Keratinocyte (primary cell): ENCODE data around the gene RAD9A. TPM values are rescaled to one million over a fixed set of nuclear protein-coding genes. Genes with fewer than 3 reads are reported as not detected.

Source experiments
- DNase-seq: peaks from one replicate; pipeline ENCODE4 v3.0.0-alpha.2; 2011; ENCODE audit warnings: low read depth, missing footprints, low spot score
- FAIRE-seq: peaks from 2 replicates; lab custom pipeline; 2011; peaks lifted over from hg19 to GRCh38; lab: Jason Lieb, UNC
- H2AFZ ChIP-seq: 2 replicates; pipeline ENCODE4 v1.6.0; 2012; ENCODE audit warnings: low read length, control low read depth, inconsistent platforms; ENCODE audit not compliant: control insufficient read depth
- H3K27ac ChIP-seq: 2 replicates; pipeline ENCODE4 v1.5.1; 2011; ENCODE audit warnings: low read length; ENCODE audit not compliant: control insufficient read depth, insufficient read depth
- H3K27me3 ChIP-seq: 3 replicates; pipeline ENCODE4 v1.6.0; 2011; ENCODE audit warnings: low read length; ENCODE audit not compliant: control insufficient read depth, insufficient read depth; ENCODE audit errors: extremely low read depth
- H3K36me3 ChIP-seq, 2 experiments: 2 replicates in 1 of 2; 3 replicates in 1 of 2; pipeline ENCODE4 v1.5.1; 2011; ENCODE audit warnings: low read length in 2 of 2, mild to moderate bottlenecking in 1 of 2; ENCODE audit not compliant: control insufficient read depth in 2 of 2, insufficient read depth in 2 of 2; ENCODE audit errors: extremely low read depth in 1 of 2
- H3K4me1 ChIP-seq: 3 replicates; pipeline ENCODE4 v1.5.1; 2011; ENCODE audit warnings: low read length; ENCODE audit not compliant: control insufficient read depth, insufficient read depth; ENCODE audit errors: extremely low read depth
- H3K4me2 ChIP-seq: 3 replicates; pipeline ENCODE4 v1.6.0; 2011; ENCODE audit warnings: low read depth, low read length; ENCODE audit not compliant: control insufficient read depth, insufficient read depth; ENCODE audit errors: extremely low read depth
- H3K4me3 ChIP-seq, 3 experiments: fragments of 200-600 bp in 1 of 3; sonication (generic) in 1 of 3; 2 replicates in 2 of 3; 3 replicates in 1 of 3; pipeline ENCODE4 v1.5.1; 2011 to 2016; ENCODE audit warnings: low read length in 3 of 3, mild to moderate bottlenecking in 3 of 3, control low read depth in 2 of 3, inconsistent platforms in 1 of 3, low read depth in 1 of 3, mixed read lengths in 1 of 3, mixed run types in 1 of 3, moderate library complexity in 1 of 3; ENCODE audit not compliant: control insufficient read depth in 2 of 3, insufficient read depth in 2 of 3; ENCODE audit errors: extremely low read depth in 1 of 3
- H3K79me2 ChIP-seq: 2 replicates; pipeline ENCODE4 v1.6.0; 2012; ENCODE audit warnings: low read length; ENCODE audit not compliant: control insufficient read depth, insufficient read depth
- H3K9ac ChIP-seq: 3 replicates; pipeline ENCODE4 v1.6.0; 2011; ENCODE audit warnings: low read length; ENCODE audit not compliant: control insufficient read depth, insufficient read depth; ENCODE audit errors: extremely low read depth
- H3K9me1 ChIP-seq: 3 replicates; pipeline ENCODE4 v1.6.0; 2011; ENCODE audit warnings: low read length; ENCODE audit not compliant: control insufficient read depth, insufficient read depth; ENCODE audit errors: extremely low read depth
- H3K9me3 ChIP-seq: 2 replicates; pipeline ENCODE4 v1.5.1; 2012; ENCODE audit warnings: low read depth, low read length; ENCODE audit not compliant: control insufficient read depth
- H4K20me1 ChIP-seq: 3 replicates; pipeline ENCODE4 v1.6.0; 2011; ENCODE audit warnings: low read length; ENCODE audit not compliant: control insufficient read depth, insufficient read depth; ENCODE audit errors: extremely low read depth
- EZH2 ChIP-seq: IDR thresholded peaks from one replicate; pipeline ENCODE4 v1.6.1; 2012; ENCODE audit warnings: inconsistent platforms, mild to moderate bottlenecking, low read length, moderate library complexity
- dilution Hi-C: fragments of 300-500 bp; cut with MboI; formaldehyde crosslinking; loops from one replicate; pipeline ENCODE4 v1.7.0; 2020; ENCODE audit warnings: low sequenced_read_pairs; ENCODE audit not compliant: extremely low pct_ligation_motif_present
- polyA plus RNA-seq, 5 experiments: library from polyadenylated mRNA; depleted of rRNA in 3 of 5; stranded (reverse) in 3 of 5; stranded (forward) in 1 of 5; unstranded in 1 of 5; fragments of >200 nt; gene quantifications; 1 replicate in 1 of 5; 2 replicates in 3 of 5; 3 replicates in 1 of 5; pipeline versions ENCODE4 v1.2.1 to v1.2.3, GENCODE V29; 2011 to 2012; ENCODE audit warnings: missing spikeins in 2 of 5, low read depth in 1 of 5, low replicate concordance in 1 of 5
- TF ChIP-seq, protein P1 (sequence below), 3 experiments: IDR thresholded peaks in 1 of 3; conservative IDR thresholded peaks in 1 of 3; optimal IDR thresholded peaks in 1 of 3; 2 replicates in 2 of 3; 3 replicates in 1 of 3; pipeline versions ENCODE3 to v1.5.1; 2011; ENCODE audit warnings: low read length in 3 of 3, mild to moderate bottlenecking in 3 of 3, moderate library complexity in 2 of 3, control low read depth in 1 of 3, inconsistent platforms in 1 of 3; ENCODE audit not compliant: insufficient read depth in 2 of 3; ENCODE audit errors: extremely low read depth in 1 of 3

Gene RAD9A
- polyA plus RNA-seq, 1 donor (not counting 4 experiments of a cell fraction or from before 2014, with no cell fraction given) = 5.7 TPM

DNA sequence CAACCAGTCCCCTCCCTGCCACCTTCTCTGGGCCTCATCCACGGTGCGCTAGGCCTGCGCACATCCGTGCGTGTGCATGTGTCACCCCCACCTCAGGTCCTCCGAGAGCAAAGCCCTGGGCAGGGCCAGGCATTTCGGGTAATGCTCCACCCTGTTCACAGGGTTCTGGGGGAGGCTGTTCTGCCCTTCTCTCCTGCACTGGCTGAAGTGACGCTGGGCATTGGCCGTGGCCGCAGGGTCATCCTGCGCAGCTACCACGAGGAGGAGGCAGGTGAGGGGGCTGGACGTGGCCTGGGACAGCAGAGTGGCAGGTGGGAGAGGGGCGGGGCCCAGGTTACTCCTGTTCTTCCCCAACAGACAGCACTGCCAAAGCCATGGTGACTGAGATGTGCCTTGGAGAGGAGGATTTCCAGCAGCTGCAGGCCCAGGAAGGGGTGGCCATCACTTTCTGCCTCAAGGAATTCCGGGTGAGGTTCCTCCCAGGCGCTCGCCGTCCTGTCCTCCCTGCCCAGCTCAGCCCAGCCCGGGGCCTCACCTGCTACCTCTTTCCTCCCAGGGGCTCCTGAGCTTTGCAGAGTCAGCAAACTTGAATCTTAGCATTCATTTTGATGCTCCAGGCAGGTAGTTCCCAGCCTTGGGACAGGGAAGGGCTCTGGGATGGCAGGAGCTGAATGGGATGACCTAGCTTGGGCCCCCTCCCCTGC is 3.9 kb downstream of the RAD9A start:
- Histone ChIP-seq H3K4me1 (peaks cover 13% of the 10 kb centered on the region), H4K20me1 (no peaks in the 10 kb centered on the region), H3K36me3 (peaks cover 23 to 36% of the 10 kb centered on the region in 2 experiments), H3K9me1 (no peaks in the 10 kb centered on the region), H3K79me2 (peaks cover 22% of the 10 kb centered on the region), H3K9me3 (no peaks in the 10 kb centered on the region), H3K4me2 (no peak overlapping the region), H3K4me3 (no peak overlapping the region), H3K27me3 (no peaks in the 10 kb centered on the region), H3K9ac (no peak overlapping the region), H3K27ac (no peak overlapping the region), H2AFZ (no peak overlapping the region)
- DNase-seq = no peak
- FAIRE-seq = no peak
- dilution Hi-C loops = no loop called here
- TF ChIP-seq, protein P1, sequence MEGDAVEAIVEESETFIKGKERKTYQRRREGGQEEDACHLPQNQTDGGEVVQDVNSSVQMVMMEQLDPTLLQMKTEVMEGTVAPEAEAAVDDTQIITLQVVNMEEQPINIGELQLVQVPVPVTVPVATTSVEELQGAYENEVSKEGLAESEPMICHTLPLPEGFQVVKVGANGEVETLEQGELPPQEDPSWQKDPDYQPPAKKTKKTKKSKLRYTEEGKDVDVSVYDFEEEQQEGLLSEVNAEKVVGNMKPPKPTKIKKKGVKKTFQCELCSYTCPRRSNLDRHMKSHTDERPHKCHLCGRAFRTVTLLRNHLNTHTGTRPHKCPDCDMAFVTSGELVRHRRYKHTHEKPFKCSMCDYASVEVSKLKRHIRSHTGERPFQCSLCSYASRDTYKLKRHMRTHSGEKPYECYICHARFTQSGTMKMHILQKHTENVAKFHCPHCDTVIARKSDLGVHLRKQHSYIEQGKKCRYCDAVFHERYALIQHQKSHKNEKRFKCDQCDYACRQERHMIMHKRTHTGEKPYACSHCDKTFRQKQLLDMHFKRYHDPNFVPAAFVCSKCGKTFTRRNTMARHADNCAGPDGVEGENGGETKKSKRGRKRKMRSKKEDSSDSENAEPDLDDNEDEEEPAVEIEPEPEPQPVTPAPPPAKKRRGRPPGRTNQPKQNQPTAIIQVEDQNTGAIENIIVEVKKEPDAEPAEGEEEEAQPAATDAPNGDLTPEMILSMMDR (optimal IDR thresholded peaks at IDR 0.05 in 1 of 3, IDR thresholded peaks at IDR 0.05 in 1 of 3, conservative IDR thresholded peaks at IDR 0.05 in 1 of 3; ENCODE audit: extremely low read depth in 1 of 3, insufficient read depth in 2 of 3, low read length in 3 of 3) = no peak
- TF ChIP-seq EZH2 = no peak

DNA sequence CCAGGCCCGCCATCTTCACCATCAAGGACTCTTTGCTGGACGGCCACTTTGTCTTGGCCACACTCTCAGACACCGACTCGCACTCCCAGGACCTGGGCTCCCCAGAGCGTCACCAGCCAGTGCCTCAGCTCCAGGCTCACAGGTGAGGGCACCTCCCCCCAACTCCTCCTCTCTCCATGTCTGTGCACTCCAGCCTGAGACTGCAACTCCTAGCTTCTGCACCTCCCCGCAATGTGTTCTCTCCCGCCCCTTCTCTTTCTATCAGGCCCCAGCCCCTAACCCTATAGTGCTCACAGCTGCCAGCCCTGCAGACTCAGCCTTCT is 4.4 kb downstream of the RAD9A start:
- H3K27me3 ChIP-seq = no peaks in the 10 kb centered on the region
- DNase-seq (no peak), FAIRE-seq (no peak)
- H3K79me2 ChIP-seq = peaks cover 24% of the 10 kb centered on the region
- TF ChIP-seq, protein P1 (optimal IDR thresholded peaks at IDR 0.05 in 1 of 3, IDR thresholded peaks at IDR 0.05 in 1 of 3, conservative IDR thresholded peaks at IDR 0.05 in 1 of 3; ENCODE audit: extremely low read depth in 1 of 3, insufficient read depth in 2 of 3, low read length in 3 of 3) = no peak
- no peak for TF ChIP-seq EZH2
- H3K4me3 ChIP-seq = no peak overlapping the region
- peaks cover 12% of the 10 kb centered on the region for H3K4me1 ChIP-seq
- H3K4me2 ChIP-seq = no peak overlapping the region
- H3K27ac ChIP-seq = no peak overlapping the region
- no peak overlapping the region for H2AFZ ChIP-seq
- H4K20me1 ChIP-seq = no peaks in the 10 kb centered on the region
- no peak overlapping the region for H3K9ac ChIP-seq
- no peaks in the 10 kb centered on the region for H3K9me3 ChIP-seq
- no peaks in the 10 kb centered on the region for H3K9me1 ChIP-seq
- peaks cover 23 to 36% of the 10 kb centered on the region in 2 experiments for H3K36me3 ChIP-seq
- dilution Hi-C loops = no loop called here
